B cell (primary cell): ENCODE measurements around the gene PTX4.

ENCODE experiments used
- EZH2 ChIP-seq: IDR thresholded peaks from 2 replicates; pipeline ENCODE4 v1.6.1; 2012; ENCODE audit warnings: borderline replicate concordance, low read depth, mild to moderate bottlenecking, moderate library complexity, low read length; ENCODE audit not compliant: insufficient read depth, poor library complexity, severe bottlenecking
- TF ChIP-seq, protein P1 (sequence below): fragments of 200-600 bp; IDR thresholded peaks from one replicate; pipeline ENCODE4 v1.8.0; 2022; ENCODE audit warnings: antibody characterized with exemption, mild to moderate bottlenecking

GRCh38 chr16:1443403-1443973 is 45.3 kb downstream of the PTX4 start:
- TF ChIP-seq, protein P1, sequence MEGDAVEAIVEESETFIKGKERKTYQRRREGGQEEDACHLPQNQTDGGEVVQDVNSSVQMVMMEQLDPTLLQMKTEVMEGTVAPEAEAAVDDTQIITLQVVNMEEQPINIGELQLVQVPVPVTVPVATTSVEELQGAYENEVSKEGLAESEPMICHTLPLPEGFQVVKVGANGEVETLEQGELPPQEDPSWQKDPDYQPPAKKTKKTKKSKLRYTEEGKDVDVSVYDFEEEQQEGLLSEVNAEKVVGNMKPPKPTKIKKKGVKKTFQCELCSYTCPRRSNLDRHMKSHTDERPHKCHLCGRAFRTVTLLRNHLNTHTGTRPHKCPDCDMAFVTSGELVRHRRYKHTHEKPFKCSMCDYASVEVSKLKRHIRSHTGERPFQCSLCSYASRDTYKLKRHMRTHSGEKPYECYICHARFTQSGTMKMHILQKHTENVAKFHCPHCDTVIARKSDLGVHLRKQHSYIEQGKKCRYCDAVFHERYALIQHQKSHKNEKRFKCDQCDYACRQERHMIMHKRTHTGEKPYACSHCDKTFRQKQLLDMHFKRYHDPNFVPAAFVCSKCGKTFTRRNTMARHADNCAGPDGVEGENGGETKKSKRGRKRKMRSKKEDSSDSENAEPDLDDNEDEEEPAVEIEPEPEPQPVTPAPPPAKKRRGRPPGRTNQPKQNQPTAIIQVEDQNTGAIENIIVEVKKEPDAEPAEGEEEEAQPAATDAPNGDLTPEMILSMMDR = no peak
- no peak for TF ChIP-seq EZH2
